Measurements from ENCODE around the gene IL20. TPM values are rescaled to one million over a fixed set of nuclear protein-coding genes. Genes with fewer than 3 reads are reported as not detected.

Gene IL20
- polyA plus RNA-seq, 1 donor (not counting 4 experiments of a cell fraction or from before 2014, with no cell fraction given): 4.7 TPM

DNA sequence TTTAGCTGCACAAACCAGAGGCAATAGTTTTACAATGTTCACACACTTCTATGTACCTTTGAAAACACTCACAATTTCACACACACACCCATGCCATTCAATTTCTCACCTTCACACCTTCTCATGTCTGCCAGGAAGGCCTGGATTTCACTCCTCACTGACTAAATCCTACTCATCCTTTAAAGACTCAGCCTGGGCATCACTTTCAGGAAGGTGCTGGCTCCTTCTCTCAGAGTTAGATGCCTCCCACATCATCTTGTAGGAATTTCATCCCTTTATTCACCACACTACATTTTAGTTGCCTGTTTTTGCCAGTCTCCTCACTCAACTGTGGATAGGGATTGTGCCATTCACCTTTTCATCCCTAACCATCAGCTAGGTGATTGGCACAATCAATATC is 2.3 kb downstream of the IL20 start:
- Histone ChIP-seq H2AFZ (ENCODE audit: control insufficient read depth, low read length) (no peak overlapping the region), H3K79me2 (ENCODE audit: control insufficient read depth, insufficient read depth, low read length) (no peaks in the 10 kb centered on the region), H4K20me1 (ENCODE audit: control insufficient read depth, extremely low read depth, insufficient read depth, low read length) (no peaks in the 10 kb centered on the region), H3K4me3 (ENCODE audit: control insufficient read depth in 2 of 3, extremely low read depth in 1 of 3, insufficient read depth in 2 of 3, low read depth in 1 of 3, low read length in 3 of 3) (peak overlapping the region in 1 of 3 experiments; percentile 7), H3K9ac (ENCODE audit: control insufficient read depth, extremely low read depth, insufficient read depth, low read length) (no peak overlapping the region), H3K4me2 (ENCODE audit: control insufficient read depth, extremely low read depth, insufficient read depth, low read depth, low read length) (peak overlapping the region; percentile 76), H3K27me3 (ENCODE audit: control insufficient read depth, extremely low read depth, insufficient read depth, low read length) (no peaks in the 10 kb centered on the region), H3K27ac (ENCODE audit: control insufficient read depth, insufficient read depth, low read length) (no peak overlapping the region), H3K9me3 (ENCODE audit: control insufficient read depth, low read depth, low read length) (no peaks in the 10 kb centered on the region), H3K4me1 (ENCODE audit: control insufficient read depth, extremely low read depth, insufficient read depth, low read length) (peaks cover 42% of the 10 kb centered on the region), H3K9me1 (ENCODE audit: control insufficient read depth, extremely low read depth, insufficient read depth, low read length) (no peaks in the 10 kb centered on the region), H3K36me3 (ENCODE audit: control insufficient read depth in 2 of 2, extremely low read depth in 1 of 2, insufficient read depth in 2 of 2, low read length in 2 of 2) (peaks cover 0 to 10% of the 10 kb centered on the region in 2 experiments)
- TF ChIP-seq EZH2 (IDR thresholded peaks at IDR 0.05; ENCODE audit: low read length) (no peak), CTCF (optimal IDR thresholded peaks at IDR 0.05 in 1 of 3, IDR thresholded peaks at IDR 0.05 in 1 of 3, conservative IDR thresholded peaks at IDR 0.05 in 1 of 3; ENCODE audit: extremely low read depth in 1 of 3, insufficient read depth in 2 of 3, low read length in 3 of 3) (no peak)
- dilution Hi-C loops (cut with MboI; ENCODE audit: extremely low pct_ligation_motif_present, low sequenced_read_pairs): no loop called here
- FAIRE-seq (no peak), DNase-seq (ENCODE audit: low read depth, low spot score) (no peak)

GRCh38 chr1:206868264-206868663 is 2.8 kb downstream of the IL20 start:
- Histone ChIP-seq H3K27me3 (ENCODE audit: control insufficient read depth, extremely low read depth, insufficient read depth, low read length) (no peaks in the 10 kb centered on the region), H3K4me3 (ENCODE audit: control insufficient read depth in 2 of 3, extremely low read depth in 1 of 3, insufficient read depth in 2 of 3, low read depth in 1 of 3, low read length in 3 of 3) (no peak overlapping the region), H3K9me1 (ENCODE audit: control insufficient read depth, extremely low read depth, insufficient read depth, low read length) (no peaks in the 10 kb centered on the region), H3K4me1 (ENCODE audit: control insufficient read depth, extremely low read depth, insufficient read depth, low read length) (peaks cover 43% of the 10 kb centered on the region), H3K9ac (ENCODE audit: control insufficient read depth, extremely low read depth, insufficient read depth, low read length) (no peak overlapping the region), H2AFZ (ENCODE audit: control insufficient read depth, low read length) (no peak overlapping the region), H3K9me3 (ENCODE audit: control insufficient read depth, low read depth, low read length) (no peaks in the 10 kb centered on the region), H3K4me2 (ENCODE audit: control insufficient read depth, extremely low read depth, insufficient read depth, low read depth, low read length) (peak overlapping the region; percentile 14), H3K36me3 (ENCODE audit: control insufficient read depth in 2 of 2, extremely low read depth in 1 of 2, insufficient read depth in 2 of 2, low read length in 2 of 2) (peaks cover 0 to 10% of the 10 kb centered on the region in 2 experiments), H4K20me1 (ENCODE audit: control insufficient read depth, extremely low read depth, insufficient read depth, low read length) (no peaks in the 10 kb centered on the region), H3K27ac (ENCODE audit: control insufficient read depth, insufficient read depth, low read length) (no peak overlapping the region), H3K79me2 (ENCODE audit: control insufficient read depth, insufficient read depth, low read length) (no peaks in the 10 kb centered on the region)
- no peak for DNase-seq (ENCODE audit: low read depth, low spot score)
- TF ChIP-seq CTCF (optimal IDR thresholded peaks at IDR 0.05 in 1 of 3, IDR thresholded peaks at IDR 0.05 in 1 of 3, conservative IDR thresholded peaks at IDR 0.05 in 1 of 3; ENCODE audit: extremely low read depth in 1 of 3, insufficient read depth in 2 of 3, low read length in 3 of 3) (no peak), EZH2 (IDR thresholded peaks at IDR 0.05; ENCODE audit: low read length) (no peak)
- FAIRE-seq: no peak
- dilution Hi-C loops (cut with MboI; ENCODE audit: extremely low pct_ligation_motif_present, low sequenced_read_pairs): no loop called here

Data from keratinocyte (primary cell).